Coronary artery (tissue), 2 donors: ENCODE results near the gene SYVN1.
"Not testable (repeated sequence)": the region's sequence is repeated elsewhere in the genome, so short reads cannot be mapped to it uniquely, and the experiment has no call there.

Experiments
- DNase-seq: peaks from one replicate; pipeline ENCODE4 v3.0.0-alpha.2; 2017; ENCODE audit warnings: low spot score
- H3K27ac ChIP-seq, 2 donors: fragments of 200-600 bp; sonication (generic); one replicate each; pipeline ENCODE4 v1.5.1; 2016 to 2019
- H3K4me3 ChIP-seq: fragments of 200-600 bp; sonication (generic); 2 replicates; pipeline ENCODE4 v1.5.1; 2016; ENCODE audit warnings: mild to moderate bottlenecking, moderate library complexity
- TF ChIP-seq, protein P1 (sequence below): fragments of 200-600 bp; sonication (generic); IDR thresholded peaks from one replicate; pipeline ENCODE4 v1.5.1; 2019; ENCODE audit warnings: antibody characterized with exemption

Gene SYVN1

DNA sequence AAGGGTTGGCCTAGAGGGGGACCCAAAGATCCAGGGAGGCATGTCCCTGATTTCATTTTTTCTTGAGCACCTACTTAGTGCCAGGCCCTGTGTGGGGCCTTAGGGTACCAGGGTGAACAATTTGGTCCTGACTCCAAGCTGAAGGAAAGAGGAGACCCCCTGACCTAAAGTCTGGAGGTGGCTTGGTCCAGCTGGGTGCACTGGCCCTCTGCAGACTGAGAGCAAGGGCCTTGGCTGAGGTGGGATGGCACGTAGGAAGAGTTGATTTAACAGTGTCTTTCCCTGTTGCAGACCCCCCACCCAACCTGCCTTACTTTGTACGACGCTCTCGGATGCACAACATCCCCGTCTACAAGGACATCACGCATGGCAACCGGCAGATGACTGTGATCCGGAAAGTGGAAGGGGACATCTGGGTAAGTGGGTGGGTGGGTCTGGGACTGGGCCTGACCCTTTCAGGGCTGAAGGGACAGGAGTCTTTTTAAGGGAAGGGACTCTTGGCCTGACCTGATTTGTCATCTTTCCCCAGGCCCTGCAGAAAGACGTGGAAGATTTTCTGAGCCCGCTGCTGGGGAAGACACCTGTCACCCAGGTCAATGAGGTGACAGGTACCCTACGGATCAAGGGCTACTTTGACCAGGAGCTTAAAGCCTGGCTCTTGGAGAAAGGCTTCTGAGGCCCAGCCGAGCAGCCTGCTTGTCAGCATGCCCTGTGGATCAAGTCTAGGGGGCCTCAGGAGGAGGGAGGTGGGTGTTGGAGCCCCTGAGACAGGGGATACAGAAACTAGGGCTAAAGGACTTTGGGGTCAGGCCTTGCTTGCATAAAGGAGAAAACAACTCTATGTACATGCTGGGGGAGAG is 8.9 kb downstream of the SYVN1 start:
- Histone ChIP-seq H3K4me3 (no peak overlapping the region), H3K27ac (no peak overlapping the region)
- TF ChIP-seq, protein P1, sequence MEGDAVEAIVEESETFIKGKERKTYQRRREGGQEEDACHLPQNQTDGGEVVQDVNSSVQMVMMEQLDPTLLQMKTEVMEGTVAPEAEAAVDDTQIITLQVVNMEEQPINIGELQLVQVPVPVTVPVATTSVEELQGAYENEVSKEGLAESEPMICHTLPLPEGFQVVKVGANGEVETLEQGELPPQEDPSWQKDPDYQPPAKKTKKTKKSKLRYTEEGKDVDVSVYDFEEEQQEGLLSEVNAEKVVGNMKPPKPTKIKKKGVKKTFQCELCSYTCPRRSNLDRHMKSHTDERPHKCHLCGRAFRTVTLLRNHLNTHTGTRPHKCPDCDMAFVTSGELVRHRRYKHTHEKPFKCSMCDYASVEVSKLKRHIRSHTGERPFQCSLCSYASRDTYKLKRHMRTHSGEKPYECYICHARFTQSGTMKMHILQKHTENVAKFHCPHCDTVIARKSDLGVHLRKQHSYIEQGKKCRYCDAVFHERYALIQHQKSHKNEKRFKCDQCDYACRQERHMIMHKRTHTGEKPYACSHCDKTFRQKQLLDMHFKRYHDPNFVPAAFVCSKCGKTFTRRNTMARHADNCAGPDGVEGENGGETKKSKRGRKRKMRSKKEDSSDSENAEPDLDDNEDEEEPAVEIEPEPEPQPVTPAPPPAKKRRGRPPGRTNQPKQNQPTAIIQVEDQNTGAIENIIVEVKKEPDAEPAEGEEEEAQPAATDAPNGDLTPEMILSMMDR: no peak
- peak; percentile 58 for DNase-seq

DNA sequence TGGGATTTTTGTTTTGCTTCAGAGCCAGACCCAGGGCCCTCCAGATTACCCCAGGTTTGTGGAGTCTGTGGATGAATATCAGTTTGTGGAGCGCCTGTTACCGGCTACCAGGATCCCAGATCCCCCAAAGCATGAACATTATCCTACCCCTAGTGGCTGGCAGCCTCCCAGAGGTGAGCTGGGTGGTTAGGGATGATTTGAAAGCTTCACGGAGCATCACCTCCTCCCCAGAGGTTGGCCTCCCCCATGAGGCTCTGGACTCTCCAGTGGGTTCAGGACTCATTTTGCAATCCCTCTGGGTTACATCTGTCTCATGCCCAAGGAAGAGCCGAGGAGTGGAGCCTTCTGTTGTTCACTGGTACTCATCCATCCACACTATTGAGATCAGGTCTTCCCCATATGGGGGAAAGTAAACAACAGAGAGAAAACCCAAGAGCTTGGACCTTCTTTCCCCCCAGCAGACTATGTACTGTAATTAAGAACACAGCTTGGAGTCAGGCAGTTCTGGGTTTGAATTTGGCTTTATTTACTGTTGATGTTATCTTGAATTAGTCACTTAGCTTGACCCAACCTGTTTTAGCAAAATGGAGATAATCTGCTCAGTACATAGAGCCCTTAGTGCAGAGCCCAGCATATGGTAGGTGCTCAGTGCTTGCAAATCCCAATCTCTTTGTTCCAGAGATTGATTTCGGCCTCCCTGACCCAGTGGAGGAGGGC is 9.7 kb downstream of the SYVN1 start:
- peak; percentile 56 for DNase-seq
- Histone ChIP-seq H3K27ac (no peak overlapping the region), H3K4me3 (no peak overlapping the region)
- TF ChIP-seq, protein P1: no peak

DNA sequence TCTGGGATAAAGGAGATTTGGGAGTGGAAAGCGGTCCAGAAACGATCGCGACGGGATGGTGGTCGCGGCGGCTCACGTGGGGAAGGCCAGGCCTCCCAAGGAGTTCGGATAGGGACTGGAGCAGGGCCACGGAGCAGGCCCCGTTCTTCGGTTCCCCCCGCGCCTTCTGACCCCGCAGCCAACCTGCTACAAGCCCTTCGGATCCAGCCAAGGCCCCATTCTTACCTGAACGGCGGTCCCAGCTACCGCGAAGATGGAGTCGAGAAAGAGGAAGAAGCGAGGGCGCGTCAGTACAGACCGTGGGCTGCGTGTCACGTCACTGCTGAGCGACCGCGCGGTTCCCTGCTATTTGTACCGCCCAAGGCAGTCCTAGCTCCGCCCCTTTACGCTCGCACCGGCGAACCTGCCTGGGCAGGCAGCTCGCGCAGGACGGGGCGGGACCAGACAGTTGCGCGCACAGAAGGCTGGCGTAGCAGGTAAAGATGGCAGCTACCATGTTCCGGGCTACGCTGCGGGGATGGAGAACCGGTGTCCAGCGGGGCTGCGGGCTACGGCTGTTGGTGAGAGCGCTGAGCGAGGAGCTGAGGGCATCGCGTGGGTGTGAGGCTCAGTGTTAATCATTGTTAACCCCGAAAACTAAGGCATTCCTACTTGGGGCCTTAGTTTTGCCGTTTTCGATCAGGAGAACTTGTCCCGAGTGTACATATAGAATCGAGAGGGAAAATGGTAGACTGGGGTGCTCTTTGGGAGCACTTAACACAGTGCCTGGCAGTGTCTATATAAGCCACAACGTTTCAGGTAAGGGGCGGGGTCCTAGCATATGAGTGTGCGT is 12.2 kb downstream of the SYVN1 start, which contains the start of the genes FAU and MRPL49:
FAU (minus strand) TSS at position 270 of the 832 bp plus-strand sequence. CDS start 321 bp downstream, outside the sequence.
MRPL49 (plus strand) TSS at position 457 of the 832 bp plus-strand sequence; CDS start at position 483, 26 bp downstream.
- peak; percentile 98 for DNase-seq
- TF ChIP-seq, protein P1: no peak
- Histone ChIP-seq H3K4me3 (peak within 1 kb of the TSS; percentile 77), H3K27ac (peak within 1 kb of the TSS; percentile 92 to 97)

DNA sequence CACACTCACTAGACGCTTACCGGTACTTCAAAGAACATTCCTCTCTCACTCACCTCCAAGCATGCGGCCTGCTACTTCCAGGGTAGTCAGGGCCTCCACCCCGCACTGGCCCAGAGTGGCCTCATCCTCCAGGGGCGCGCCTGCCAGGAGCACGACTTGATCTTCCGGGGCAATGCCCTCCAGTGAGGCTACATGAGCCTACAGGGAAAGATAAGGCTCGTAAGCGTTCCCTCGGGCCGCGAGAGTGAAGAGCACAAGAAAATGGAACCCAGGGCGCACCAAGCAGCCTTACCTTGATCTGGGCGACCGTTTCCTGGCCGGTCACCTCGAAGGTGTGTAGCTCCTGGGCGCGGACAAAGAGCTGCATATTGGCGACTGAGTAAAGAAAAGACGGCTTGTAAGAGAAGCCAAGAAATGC is 12.9 kb downstream of the SYVN1 start:
- Histone ChIP-seq H3K27ac (peak overlapping the region; percentile 92 to 97), H3K4me3 (peak overlapping the region; percentile 77)
- TF ChIP-seq, protein P1: no peak
- no peak for DNase-seq

DNA sequence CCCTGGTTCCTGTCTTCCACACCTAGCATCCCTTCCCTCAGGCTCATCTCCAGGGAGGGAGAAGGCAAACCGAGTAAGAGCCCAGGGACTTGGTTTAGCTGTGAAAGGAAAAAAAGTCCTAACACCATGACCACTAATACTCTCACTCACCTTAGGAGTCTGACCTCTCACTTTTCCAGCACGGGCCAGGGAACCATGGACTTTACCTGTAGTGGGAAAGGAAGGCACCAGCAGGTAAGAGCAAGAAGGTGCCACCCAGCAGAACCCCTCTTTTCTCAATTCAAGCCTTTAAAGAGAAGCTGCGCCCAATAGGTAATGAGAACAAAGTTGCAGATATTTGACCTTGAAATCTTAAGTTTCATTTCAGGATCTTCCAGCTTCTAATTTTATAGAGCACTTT is 13.5 kb downstream of the SYVN1 start:
- DNase-seq: no peak
- Histone ChIP-seq H3K27ac (no peak overlapping the region), H3K4me3 (peak overlapping the region; percentile 77)
- TF ChIP-seq, protein P1: no peak

DNA sequence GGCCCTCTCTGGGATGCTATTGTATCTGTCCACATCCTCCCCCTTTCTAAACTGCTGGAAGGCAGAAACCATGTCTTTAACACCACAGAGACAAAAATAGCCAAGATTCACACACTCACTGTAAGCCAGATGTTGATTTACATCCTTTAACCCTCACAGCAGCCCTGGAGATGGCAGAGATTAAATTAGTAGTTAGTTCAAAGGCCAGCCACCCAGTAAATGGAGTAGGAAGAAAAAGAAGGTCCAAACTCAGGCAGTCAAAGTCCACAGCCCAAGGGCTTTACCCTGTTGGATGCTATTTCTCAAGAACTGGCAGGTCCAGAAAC is 14.7 kb downstream of the SYVN1 start:
- no peak for DNase-seq
- TF ChIP-seq, protein P1: no peak
- Histone ChIP-seq H3K27ac (no peak overlapping the region), H3K4me3 (no peak overlapping the region)

DNA sequence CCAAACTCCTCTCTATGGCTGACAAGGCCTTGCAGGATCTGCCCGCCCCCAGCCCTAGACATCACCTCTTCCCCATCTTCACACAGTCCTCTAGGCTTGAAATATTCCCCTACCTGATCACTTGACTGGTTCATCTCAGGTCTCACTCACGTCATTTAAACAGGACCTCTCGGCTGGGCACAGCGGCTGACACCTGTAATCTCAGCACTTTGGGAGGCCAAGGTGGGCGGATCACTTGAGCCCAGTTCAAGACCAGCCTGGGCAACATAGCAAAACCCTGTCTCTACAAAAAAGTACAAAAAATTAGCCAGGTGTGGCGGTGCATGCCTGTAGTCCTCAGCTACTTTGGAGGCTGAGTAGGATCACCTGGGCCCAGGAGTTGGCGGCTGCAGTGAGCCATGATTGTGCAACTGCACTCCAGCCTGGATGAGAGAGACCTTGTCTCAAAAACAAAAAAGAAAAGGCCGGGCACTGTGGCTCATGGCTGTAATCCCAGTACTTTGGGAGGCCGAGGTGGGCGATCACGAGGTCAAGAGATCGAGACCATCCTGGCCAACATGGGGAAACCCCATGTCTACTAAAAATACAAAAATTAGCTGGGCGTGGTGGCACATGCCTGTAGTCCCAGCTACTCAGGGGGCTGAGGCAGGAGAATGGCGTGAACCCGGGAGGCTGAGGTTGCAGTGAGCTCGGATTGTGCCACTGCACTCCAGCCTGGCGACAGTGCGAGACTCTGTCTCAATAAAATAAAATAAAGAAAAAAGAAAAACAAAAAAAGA is 15.2 kb downstream of the SYVN1 start:
- H3K4me3 ChIP-seq, H3K27ac ChIP-seq, DNase-seq: not testable (repeated sequence)
